ENCODE data around the gene SEC11C. TPM values are rescaled to one million over a fixed set of nuclear protein-coding genes. Genes with fewer than 3 reads are reported as not detected.
A peak's percentile ranks its signal among the peaks of the same experiment; 100 is the strongest.

The SEC11C gene
- total and polyA plus RNA-seq, 2 of the 8 experiments (the other 6 are each of a cell fraction or from before 2014, with no cell fraction given) = 27.1 to 59.3 TPM

DNA sequence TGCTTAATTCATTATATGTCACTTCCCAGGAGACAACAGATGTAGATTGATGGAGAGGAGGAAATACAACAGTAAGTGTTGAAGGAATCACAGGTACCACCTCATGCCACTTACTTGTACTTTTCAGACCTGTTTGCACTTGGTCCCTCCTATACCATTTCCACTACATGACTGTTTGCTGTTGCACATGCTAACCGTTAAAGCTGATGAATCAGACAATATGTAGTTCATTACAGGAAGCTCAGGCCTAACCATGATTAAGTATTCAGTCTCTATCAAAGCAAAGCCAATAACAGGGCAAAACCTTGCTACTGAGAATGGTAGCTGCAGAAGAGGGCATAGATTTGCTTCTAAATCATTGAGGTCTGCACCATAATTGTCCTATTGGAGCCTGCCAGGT is 50.1 kb downstream of the SEC11C start:
- H2BK15ac ChIP-seq (ENCODE audit: low read length) = no peak overlapping the region
- H2BK12ac ChIP-seq (ENCODE audit: low read depth, low read length) = peak overlapping the region; percentile 4; the same call in 1 of the 2 replicates
- TF ChIP-seq POLR2A (IDR thresholded peaks at IDR 0.05; ENCODE audit: control extremely low read depth in 1 of 2, low read depth in 2 of 2, low read length in 2 of 2) (no peak), SRF (IDR thresholded peaks at IDR 0.05; ENCODE audit: low read depth, low read length) (no peak), BRCA1 (IDR thresholded peaks at IDR 0.05; ENCODE audit: low read depth, low read length) (no peak), RFX5 (IDR thresholded peaks at IDR 0.05; ENCODE audit: borderline replicate concordance, low read depth, low read length) (no peak), HDAC2 (IDR thresholded peaks at IDR 0.05; ENCODE audit: borderline replicate concordance in 1 of 2, low read depth in 2 of 2, low read length in 2 of 2) (no peak), POLR2AphosphoS5 (IDR thresholded peaks at IDR 0.05; ENCODE audit: low read depth, low read length) (no peak), GABPA (IDR thresholded peaks at IDR 0.05; ENCODE audit: borderline replicate concordance, insufficient read depth, low read length) (no peak), JUND (IDR thresholded peaks at IDR 0.05; ENCODE audit: low read length) (no peak), TEAD4 (IDR thresholded peaks at IDR 0.05; ENCODE audit: low read depth, low read length) (no peak), EZH2 (IDR thresholded peaks at IDR 0.05; ENCODE audit: low read depth, low read length, severe bottlenecking) (no peak), TCF12 (IDR thresholded peaks at IDR 0.05; ENCODE audit: low read depth, low read length) (no peak), HDAC6 (IDR thresholded peaks at IDR 0.05; ENCODE audit: low read depth, low read length) (no peak), RXRA (IDR thresholded peaks at IDR 0.05; ENCODE audit: insufficient read depth, low read depth, low read length) (no peak), BACH1 (IDR thresholded peaks at IDR 0.05; ENCODE audit: low read length) (no peak), CTBP2 (IDR thresholded peaks at IDR 0.05; ENCODE audit: borderline replicate concordance, insufficient read depth, insufficient read length, low read length) (no peak)
- H3K4me2 ChIP-seq (ENCODE audit: insufficient read depth in 1 of 2, low read depth in 2 of 2, low read length in 2 of 2) = no peak overlapping the region
- H2BK120ac ChIP-seq (replicated peaks; ENCODE audit: low read depth, low read length) = no peak overlapping the region
- H3K23me2 ChIP-seq (ENCODE audit: low read depth, low read length) = no peaks in the 10 kb centered on the region
- no peaks in the 10 kb centered on the region for H3K79me1 ChIP-seq (ENCODE audit: low read depth, low read length)
- FAIRE-seq = no peak
- no peak overlapping the region for H4K91ac ChIP-seq (replicated peaks; ENCODE audit: insufficient read length, low read length)
- H3K4me1 ChIP-seq (replicated peaks in 1 of 4; ENCODE audit: control insufficient read depth in 3 of 4, insufficient read depth in 4 of 4, low read length in 3 of 4) = no peaks in the 10 kb centered on the region
- peaks cover 0 to 3% of the 10 kb centered on the region in 2 experiments; a peak in 1 of 4 replicates for H3K9me3 ChIP-seq (ENCODE audit: insufficient read depth in 2 of 2, low read depth in 1 of 2, low read length in 1 of 2)
- no peaks in the 10 kb centered on the region for H4K20me1 ChIP-seq (replicated peaks in 1 of 2; ENCODE audit: control insufficient read depth in 1 of 2, insufficient read depth in 2 of 2, low read length in 2 of 2)
- H3K36me3 ChIP-seq (ENCODE audit: control insufficient read depth in 2 of 4, insufficient read depth in 4 of 4, low read length in 3 of 4) = no peaks in the 10 kb centered on the region
- H3K79me2 ChIP-seq (ENCODE audit: control insufficient read depth in 1 of 2, insufficient read depth in 2 of 2, low read length in 2 of 2) = no peaks in the 10 kb centered on the region
- no peak overlapping the region for H3K56ac ChIP-seq (replicated peaks; ENCODE audit: insufficient read length, low read depth, low read length)
- no peak overlapping the region for H2AK5ac ChIP-seq (ENCODE audit: low read depth, low read length)
- H3K4me3 ChIP-seq (ENCODE audit: extremely low read depth in 1 of 4, insufficient read depth in 2 of 4, low read depth in 3 of 4, low read length in 4 of 4) = no peak overlapping the region
- DNase-seq (ENCODE audit: low read depth in 1 of 2, low spot score in 2 of 2) = no peak
- H4K5ac ChIP-seq (ENCODE audit: insufficient read length, low read depth, low read length) = no peak overlapping the region
- H3K27ac ChIP-seq (ENCODE audit: low read depth, low read length) = no peak overlapping the region
- H3K9ac ChIP-seq (replicated peaks in 1 of 4; ENCODE audit: extremely low read depth in 1 of 4, low read depth in 3 of 4, low read length in 3 of 4) = no peak overlapping the region
- no peak overlapping the region for H3K18ac ChIP-seq (ENCODE audit: extremely low read depth, low read length)
- no peak overlapping the region for H3K23ac ChIP-seq (ENCODE audit: insufficient read length)
- H3K27me3 ChIP-seq (replicated peaks in 1 of 4; ENCODE audit: control insufficient read depth in 3 of 4, extremely low read depth in 1 of 4, insufficient read depth in 3 of 4, low read length in 3 of 4) = no peaks in the 10 kb centered on the region
- 0 out of 2 replicates have a peak overlapping the region, but pooled peaks have one; percentile 46 for H2BK5ac ChIP-seq (ENCODE audit: low read depth, low read length)
- ChIA-PET CTCF (ENCODE audit: partially characterized antibody) (interaction anchor here (0.6 to 1.4 kb wide), 4 partner anchors 10 to 54 kb away, joined by 3 to 5 read pairs (median 3); partner anchors contain the start of gene GRP), POLR2A (ENCODE audit: partially characterized antibody) (no interaction called here)
- H3K4ac ChIP-seq (replicated peaks; ENCODE audit: insufficient read length, low read depth, low read length) = no peak overlapping the region
- H2AFZ ChIP-seq (ENCODE audit: low read length) = no peak overlapping the region
- no peak overlapping the region for H3K14ac ChIP-seq (ENCODE audit: insufficient read length)
- WGBS, 2 experiments (ENCODE audit: extremely low coverage in 1 of 2, insufficient coverage in 1 of 2, insufficient read length in 1 of 2, insufficient replicate concordance in 2 of 2, low coverage in 1 of 2, low lambda C conversion rate in 2 of 2, missing lambda C conversion rate in 1 of 2) = 96% methylated on average over 1 of the region's 1 CpG; no CpG with 5 or more reads in 1 of the 2 experiments
- no peak overlapping the region for H4K8ac ChIP-seq (ENCODE audit: extremely low read depth, insufficient read depth, low read length)
- H2BK20ac ChIP-seq (ENCODE audit: low read length) = peak overlapping the region; percentile 28; the same call in 1 of the 2 replicates
